GM12878 (cell line): Measurements from ENCODE around the gene GCNT1. TPM values are rescaled to one million over a fixed set of nuclear protein-coding genes. Genes with fewer than 3 reads are reported as not detected.
A peak's percentile ranks its signal among the peaks of the same experiment; 100 is the strongest.

Experiments used
- ATAC-seq: fragments of 200-7000 bp; cut with Tn5 transposase; 3 replicates; pipeline ENCODE4 v1.9.1; 2020; ENCODE audit warnings: mild to moderate bottlenecking, moderate library complexity
- BruUV-seq: library from RNA; stranded (reverse); fragments of 400-500 nt; replicated peaks from 2 replicates; lab custom pipeline; 2021; lab: Mats Ljungman, UMichigan
- CTCF ChIA-PET: fragments of 300-600 bp; sonication (Branson Sonifier 250); formaldehyde crosslinking; extraction: SDS; loops from one replicate; lab custom pipeline; 2021; ENCODE audit warnings: inconsistent platforms; lab: Yijun Ruan, JAX
- POLR2A ChIA-PET: fragments of 350-600 bp; formaldehyde crosslinking; extraction: SDS; loops from one replicate; lab custom pipeline; 2021; ENCODE audit warnings: inconsistent platforms; lab: Charles Lee
- RAD21 ChIA-PET: fragments of 300-600 bp; sonication (Branson Sonifier 250); formaldehyde crosslinking; loops from one replicate; lab custom pipeline; 2023; ENCODE audit warnings: antibody characterized with exemption; ENCODE audit not compliant: unreplicated experiment; lab: Charles Lee
- SMC1A ChIA-PET: fragments of 300-600 bp; sonication (Branson Sonifier 250); formaldehyde crosslinking; loops from one replicate; lab custom pipeline; 2023; ENCODE audit not compliant: unreplicated experiment, uncharacterized antibody; lab: Charles Lee
- DNase-seq: peaks from one replicate; pipeline ENCODE4 v3.0.0-alpha.2; 2011; ENCODE audit warnings: low read depth, low spot score
- FAIRE-seq: peaks from 3 replicates; lab custom pipeline; 2011; peaks lifted over from hg19 to GRCh38; lab: Jason Lieb, UNC
- H2AFZ ChIP-seq: 2 replicates; pipeline ENCODE4 v1.6.0; 2011; ENCODE audit warnings: low read depth, low read length, control low read depth; ENCODE audit not compliant: control insufficient read depth
- H3K27ac ChIP-seq: 2 replicates; pipeline ENCODE4 v1.5.1; 2011; ENCODE audit warnings: control low read depth; ENCODE audit not compliant: control insufficient read depth, insufficient read depth
- H3K27me3 ChIP-seq, 2 experiments: replicated peaks in 1 of 2; 2 replicates each; pipeline versions ENCODE4 v1.6.0 to v1.6.1; 2011; ENCODE audit warnings: low read length in 1 of 2; ENCODE audit not compliant: control insufficient read depth in 2 of 2, insufficient read depth in 2 of 2
- H3K36me3 ChIP-seq, 2 experiments: 2 replicates each; pipeline ENCODE4 v1.5.1; 2011; ENCODE audit warnings: low read length in 1 of 2; ENCODE audit not compliant: control insufficient read depth in 2 of 2, insufficient read depth in 2 of 2
- H3K4me1 ChIP-seq: 2 replicates; pipeline ENCODE4 v1.6.1; 2011; ENCODE audit warnings: mild to moderate bottlenecking, low read length, moderate library complexity, mixed read lengths; ENCODE audit not compliant: control insufficient read depth, insufficient read depth
- H3K4me2 ChIP-seq: 2 replicates; pipeline ENCODE4 v1.6.0; 2011; ENCODE audit warnings: control low read depth; ENCODE audit not compliant: control insufficient read depth, insufficient read depth
- H3K4me3 ChIP-seq: fragments of 200-600 bp; sonication (generic); 2 replicates; pipeline ENCODE4 v1.5.1; 2016
- H3K79me2 ChIP-seq: 2 replicates; pipeline ENCODE4 v1.6.0; 2011; ENCODE audit warnings: low read length; ENCODE audit not compliant: control insufficient read depth, insufficient read depth
- H3K9ac ChIP-seq: 2 replicates; pipeline ENCODE4 v1.8.0; 2011; ENCODE audit warnings: low read length, control low read depth, mixed read lengths; ENCODE audit not compliant: control insufficient read depth, insufficient read depth
- H3K9me3 ChIP-seq: replicated peaks from 3 replicates; pipeline ENCODE4 v1.5.1; 2011; ENCODE audit warnings: mild to moderate bottlenecking, low read length; ENCODE audit not compliant: control insufficient read depth, insufficient read depth
- H4K20me1 ChIP-seq: 2 replicates; pipeline ENCODE4 v1.6.0; 2011; ENCODE audit not compliant: control insufficient read depth, insufficient read depth
- BACH1 ChIP-seq: fragments of 450-650 bp; IDR thresholded peaks from 2 replicates; pipeline ENCODE4 v1.6.1; 2017; ENCODE audit warnings: mild to moderate bottlenecking, borderline replicate concordance
- BRCA1 ChIP-seq: IDR thresholded peaks from 2 replicates; pipeline ENCODE4 v1.6.1; 2011; ENCODE audit warnings: low read depth, low read length, improper control_type of control experiment
- CBX3 ChIP-seq: fragments of 200-600 bp; sonication (generic); IDR thresholded peaks from 2 replicates; pipeline ENCODE4 v1.6.1; 2016; ENCODE audit warnings: low read depth, borderline replicate concordance
- PML ChIP-seq: IDR thresholded peaks from 2 replicates; pipeline ENCODE4 v1.6.1; 2012; ENCODE audit warnings: low read length, inconsistent platforms
- POU2F2 ChIP-seq: IDR thresholded peaks from 3 replicates; pipeline ENCODE4 v1.6.1; 2011; ENCODE audit warnings: low read depth, mild to moderate bottlenecking, low read length, borderline replicate concordance
- RB1 ChIP-seq: fragments of 450-650 bp; formaldehyde crosslinking; IDR thresholded peaks from 2 replicates; pipeline ENCODE4 v1.6.1; 2017; ENCODE audit warnings: mild to moderate bottlenecking, borderline replicate concordance
- RBBP5 ChIP-seq: fragments of 200-600 bp; sonication (generic); conservative IDR thresholded peaks from 2 replicates; pipeline ENCODE4 v1.6.1; 2016
- RCOR1 ChIP-seq: conservative IDR thresholded peaks from 2 replicates; pipeline ENCODE4 v1.6.1; 2012; ENCODE audit warnings: low read depth, low read length, improper control_type of control experiment
- STAT1 ChIP-seq: fragments of 450-650 bp; conservative IDR thresholded peaks from 2 replicates; pipeline ENCODE4 v1.6.1; 2014; ENCODE audit warnings: antibody characterized with exemption, mild to moderate bottlenecking
- TARDBP ChIP-seq: IDR thresholded peaks from 2 replicates; pipeline ENCODE4 v1.6.1; 2016; ENCODE audit warnings: borderline replicate concordance
- TCF3 ChIP-seq: IDR thresholded peaks from 2 replicates; pipeline ENCODE4 v1.6.1; 2012; ENCODE audit warnings: low read depth, mild to moderate bottlenecking, low read length, borderline replicate concordance; ENCODE audit not compliant: insufficient read depth
- ZSCAN29 ChIP-seq: fragments of 450-650 bp; IDR thresholded peaks from 2 replicates; pipeline ENCODE4 v1.6.1; 2017; ENCODE audit warnings: mild to moderate bottlenecking, moderate library complexity
- WGBS: methylation state at CpG from one replicate; pipeline ENCODE4 v1.1.6; 2016; ENCODE audit warnings: low lambda C conversion rate; ENCODE audit not compliant: insufficient replicate concordance, insufficient coverage; ENCODE audit errors: missing lambda C conversion rate; 5-methylcytosine and 5-hydroxymethylcytosine counted together
- in situ Hi-C: fragments of 300-500 bp; cut with MboI; formaldehyde crosslinking; loops from 9 replicates; pipeline ENCODE4 v1.14.3; 2018; ENCODE audit warnings: mixed read lengths
- intact Hi-C: fragments of 100-400 bp; cut with micrococcal nuclease; formaldehyde crosslinking; loops from one replicate; pipeline ENCODE4 v1.14.2; 2022; ENCODE audit not compliant: unreplicated experiment
- polyA plus RNA-seq, 11 experiments: library from polyadenylated mRNA; depleted of rRNA in 4 of 11; unstranded in 6 of 11; stranded (reverse) in 5 of 11; fragments of >200 nt; fragmentation: Nextera tagmentation in 4 of 11; fragmentation: Illumina TruSeq in 1 of 11; extraction: Ambion mirVana in 4 of 11; extraction: Trizol in 1 of 11; gene quantifications; 1 replicate in 1 of 11; 2 replicates in 10 of 11; pipeline versions ENCODE4 v1.2.1 to v1.2.3, GENCODE V29; 2011 to 2016; ENCODE audit warnings: inconsistent platforms in 2 of 11, missing spikeins in 2 of 11, low read depth in 1 of 11
- total RNA-seq, 4 experiments: library from RNA; depleted of rRNA in 3 of 4; stranded (reverse); fragments of >200 nt in 3 of 4; fragmentation: Illumina TruSeq in 1 of 4; extraction: Trizol in 1 of 4; gene quantifications; 2 replicates each; pipeline versions ENCODE4 v1.2.1 to v1.2.3, GENCODE V29; 2013 to 2021
- TF ChIP-seq, protein P1 (sequence below): IDR thresholded peaks from 2 replicates; pipeline ENCODE4 v1.6.1; 2011; ENCODE audit warnings: low read depth, low read length, improper control_type of control experiment, borderline replicate concordance
- TF ChIP-seq, protein P2 (sequence below): fragments of 150-350 bp; IDR thresholded peaks from 2 replicates; pipeline ENCODE4 v1.6.1; 2016; ENCODE audit warnings: low read depth, low read length
- TF ChIP-seq, protein P3 (sequence below): IDR thresholded peaks from 2 replicates; pipeline ENCODE4 v1.6.1; 2011; ENCODE audit warnings: borderline replicate concordance, low read depth, mild to moderate bottlenecking, moderate library complexity, low read length; ENCODE audit not compliant: insufficient read depth, poor library complexity, severe bottlenecking

Gene GCNT1
- total and polyA plus RNA-seq, 10 of the 15 experiments (the other 5 are each of a cell fraction or from before 2014, with no cell fraction given), result 2.8 to 17.8 (median 7.1) TPM

DNA sequence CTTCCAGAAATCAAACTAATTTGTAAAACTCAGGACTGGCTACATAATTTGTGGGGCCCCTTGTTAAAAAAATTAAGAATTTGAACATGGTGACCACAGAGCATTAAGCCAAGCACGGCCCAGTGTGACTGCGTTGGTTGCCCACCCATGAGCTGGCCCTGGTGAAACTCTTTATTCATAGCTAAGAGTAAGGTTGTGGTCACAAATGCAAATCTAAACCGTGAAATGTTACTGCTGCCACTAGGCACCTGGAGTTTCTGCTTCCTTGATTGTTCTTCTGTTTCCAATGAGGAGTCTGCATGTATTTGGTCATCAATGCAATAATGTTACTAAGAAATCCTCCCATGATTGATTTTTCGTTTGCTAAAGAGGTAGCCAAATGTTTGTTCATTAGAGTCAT lies 4.2 kb downstream of the GCNT1 start:
- intact Hi-C loops (no loop called here), in situ Hi-C loops (no loop called here)
- ChIA-PET CTCF (interaction anchor here (1.0 to 1.4 kb wide), 3 partner anchors 10 to 15 kb away, joined by 3 read pairs; no protein-coding TSS in a partner anchor), POLR2A (no interaction called here), RAD21 (interaction anchor here (0.9 kb wide), 1 partner anchor 22 kb away, joined by 3 read pairs; no protein-coding TSS in a partner anchor), SMC1A (interaction anchor here (1.7 kb wide), 1 partner anchor 10 kb away, joined by 4 read pairs; no protein-coding TSS in a partner anchor)
- Histone ChIP-seq H3K36me3 (no peaks in the 10 kb centered on the region), H4K20me1 (no peaks in the 10 kb centered on the region), H3K4me1 (peaks cover 33% of the 10 kb centered on the region), H3K4me2 (peak overlapping the region; percentile 74), H3K9me3 (no peaks in the 10 kb centered on the region), H3K27ac (peak overlapping the region; percentile 35), H2AFZ (no peak overlapping the region), H3K79me2 (peaks cover 16% of the 10 kb centered on the region), H3K9ac (no peak overlapping the region; the same call in 1 of the 2 replicates), H3K4me3 (peak overlapping the region; percentile 7; the same call in 1 of the 2 replicates), H3K27me3 (no peaks in the 10 kb centered on the region)
- DNase-seq, result no peak
- no TSS peak for BruUV-seq
- ATAC-seq, result peak; percentile 58
- WGBS, result 3% methylated on average over 4 of the region's 4 CpGs
- FAIRE-seq, result peak; percentile 57
- TF ChIP-seq, protein P1, sequence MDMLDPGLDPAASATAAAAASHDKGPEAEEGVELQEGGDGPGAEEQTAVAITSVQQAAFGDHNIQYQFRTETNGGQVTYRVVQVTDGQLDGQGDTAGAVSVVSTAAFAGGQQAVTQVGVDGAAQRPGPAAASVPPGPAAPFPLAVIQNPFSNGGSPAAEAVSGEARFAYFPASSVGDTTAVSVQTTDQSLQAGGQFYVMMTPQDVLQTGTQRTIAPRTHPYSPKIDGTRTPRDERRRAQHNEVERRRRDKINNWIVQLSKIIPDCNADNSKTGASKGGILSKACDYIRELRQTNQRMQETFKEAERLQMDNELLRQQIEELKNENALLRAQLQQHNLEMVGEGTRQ, result no peak
- TF ChIP-seq, protein P2, sequence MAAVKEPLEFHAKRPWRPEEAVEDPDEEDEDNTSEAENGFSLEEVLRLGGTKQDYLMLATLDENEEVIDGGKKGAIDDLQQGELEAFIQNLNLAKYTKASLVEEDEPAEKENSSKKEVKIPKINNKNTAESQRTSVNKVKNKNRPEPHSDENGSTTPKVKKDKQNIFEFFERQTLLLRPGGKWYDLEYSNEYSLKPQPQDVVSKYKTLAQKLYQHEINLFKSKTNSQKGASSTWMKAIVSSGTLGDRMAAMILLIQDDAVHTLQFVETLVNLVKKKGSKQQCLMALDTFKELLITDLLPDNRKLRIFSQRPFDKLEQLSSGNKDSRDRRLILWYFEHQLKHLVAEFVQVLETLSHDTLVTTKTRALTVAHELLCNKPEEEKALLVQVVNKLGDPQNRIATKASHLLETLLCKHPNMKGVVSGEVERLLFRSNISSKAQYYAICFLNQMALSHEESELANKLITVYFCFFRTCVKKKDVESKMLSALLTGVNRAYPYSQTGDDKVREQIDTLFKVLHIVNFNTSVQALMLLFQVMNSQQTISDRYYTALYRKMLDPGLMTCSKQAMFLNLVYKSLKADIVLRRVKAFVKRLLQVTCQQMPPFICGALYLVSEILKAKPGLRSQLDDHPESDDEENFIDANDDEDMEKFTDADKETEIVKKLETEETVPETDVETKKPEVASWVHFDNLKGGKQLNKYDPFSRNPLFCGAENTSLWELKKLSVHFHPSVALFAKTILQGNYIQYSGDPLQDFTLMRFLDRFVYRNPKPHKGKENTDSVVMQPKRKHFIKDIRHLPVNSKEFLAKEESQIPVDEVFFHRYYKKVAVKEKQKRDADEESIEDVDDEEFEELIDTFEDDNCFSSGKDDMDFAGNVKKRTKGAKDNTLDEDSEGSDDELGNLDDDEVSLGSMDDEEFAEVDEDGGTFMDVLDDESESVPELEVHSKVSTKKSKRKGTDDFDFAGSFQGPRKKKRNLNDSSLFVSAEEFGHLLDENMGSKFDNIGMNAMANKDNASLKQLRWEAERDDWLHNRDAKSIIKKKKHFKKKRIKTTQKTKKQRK, result no peak
- TF ChIP-seq RBBP5 (no peak), BACH1 (no peak), TARDBP (no peak), RB1 (no peak), CBX3 (no peak), RCOR1 (no peak), PML (no peak), ZSCAN29 (no peak), STAT1 (no peak), POU2F2 (peak; percentile 90), TCF3 (peak; percentile 46; the same call in 1 of the 2 replicates), BRCA1 (no peak)
- TF ChIP-seq, protein P3, sequence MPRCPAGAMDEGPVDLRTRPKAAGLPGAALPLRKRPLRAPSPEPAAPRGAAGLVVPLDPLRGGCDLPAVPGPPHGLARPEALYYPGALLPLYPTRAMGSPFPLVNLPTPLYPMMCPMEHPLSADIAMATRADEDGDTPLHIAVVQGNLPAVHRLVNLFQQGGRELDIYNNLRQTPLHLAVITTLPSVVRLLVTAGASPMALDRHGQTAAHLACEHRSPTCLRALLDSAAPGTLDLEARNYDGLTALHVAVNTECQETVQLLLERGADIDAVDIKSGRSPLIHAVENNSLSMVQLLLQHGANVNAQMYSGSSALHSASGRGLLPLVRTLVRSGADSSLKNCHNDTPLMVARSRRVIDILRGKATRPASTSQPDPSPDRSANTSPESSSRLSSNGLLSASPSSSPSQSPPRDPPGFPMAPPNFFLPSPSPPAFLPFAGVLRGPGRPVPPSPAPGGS, result no peak
